IMR-90 (cell line): Measurements from ENCODE around the gene CLRN1. TPM values are rescaled to one million over a fixed set of nuclear protein-coding genes. Genes with fewer than 3 reads are reported as not detected.
A peak's percentile ranks its signal among the peaks of the same experiment; 100 is the strongest.

ENCODE experiments used
- ATAC-seq: fragments of 200-7000 bp; cut with Tn5 transposase; 2 replicates; pipeline ENCODE4 v1.9.1; 2020; ENCODE audit warnings: low read depth, mild to moderate bottlenecking, moderate library complexity
- BruUV-seq: library from RNA; stranded (reverse); fragments of 400-500 nt; replicated peaks from 2 replicates; lab custom pipeline; 2021; lab: Mats Ljungman, UMichigan
- CTCF ChIA-PET: fragments of 300-600 bp; formaldehyde crosslinking; extraction: SDS; loops from one replicate; lab custom pipeline; 2021; ENCODE audit warnings: antibody characterized with exemption; lab: Yijun Ruan, JAX
- POLR2A ChIA-PET: fragments of 300-600 bp; sonication (Branson Sonifier 250); formaldehyde crosslinking; loops from one replicate; lab custom pipeline; 2022; ENCODE audit warnings: antibody characterized with exemption; ENCODE audit not compliant: unreplicated experiment; lab: Charles Lee
- DNase-seq: peaks from one replicate; pipeline ENCODE4 v3.0.0; 2013
- H2AFZ ChIP-seq: replicated peaks from 2 replicates; pipeline ENCODE3; 2013; ENCODE audit warnings: low read length, mild to moderate bottlenecking; ENCODE audit not compliant: poor library complexity
- H2AK5ac ChIP-seq: 2 replicates; pipeline ENCODE4 v1.6.1; 2013; ENCODE audit warnings: low read depth, low read length, inconsistent platforms
- H2AK9ac ChIP-seq: replicated peaks from 2 replicates; pipeline ENCODE3; 2013; ENCODE audit warnings: mild to moderate bottlenecking, low read depth, low read length, moderate library complexity; ENCODE audit not compliant: poor library complexity
- H2BK120ac ChIP-seq: 2 replicates; pipeline ENCODE4 v1.6.1; 2013; ENCODE audit warnings: low read depth, low read length, inconsistent platforms
- H2BK15ac ChIP-seq: 3 replicates; pipeline ENCODE4 v1.6.1; 2013; ENCODE audit warnings: low read depth, low read length, inconsistent platforms
- H2BK20ac ChIP-seq: 2 replicates; pipeline ENCODE4 v1.6.1; 2013; ENCODE audit warnings: low read depth, mild to moderate bottlenecking, inconsistent platforms, low read length, moderate library complexity
- H2BK5ac ChIP-seq: 2 replicates; pipeline ENCODE4 v1.6.1; 2013; ENCODE audit warnings: mild to moderate bottlenecking, low read depth, low read length, inconsistent platforms; ENCODE audit not compliant: poor library complexity, severe bottlenecking
- H3K14ac ChIP-seq: replicated peaks from 2 replicates; pipeline ENCODE4 v1.6.1; 2013; ENCODE audit warnings: low read depth, low read length, inconsistent platforms
- H3K18ac ChIP-seq: 2 replicates; pipeline ENCODE4 v1.6.1; 2013; ENCODE audit warnings: low read depth, low read length, control low read depth
- H3K23ac ChIP-seq: 2 replicates; pipeline ENCODE4 v1.6.1; 2013; ENCODE audit warnings: low read depth, low read length, inconsistent platforms
- H3K27ac ChIP-seq: 2 replicates; pipeline ENCODE4 v1.5.1; 2013; ENCODE audit warnings: mild to moderate bottlenecking, control low read depth, low read length; ENCODE audit not compliant: insufficient read depth
- H3K27me3 ChIP-seq: 2 replicates; pipeline ENCODE4 v1.6.1; 2013; ENCODE audit warnings: low read length; ENCODE audit not compliant: control insufficient read depth, insufficient read depth
- H3K36me3 ChIP-seq: 2 replicates; pipeline ENCODE4 v1.6.1; 2013; ENCODE audit warnings: low read length, mixed read lengths; ENCODE audit not compliant: control insufficient read depth, insufficient read depth
- H3K4ac ChIP-seq: 2 replicates; pipeline ENCODE4 v1.6.1; 2013; ENCODE audit warnings: low read depth, low read length, inconsistent platforms
- H3K4me1 ChIP-seq: 2 replicates; pipeline ENCODE4 v1.6.1; 2013; ENCODE audit warnings: low read length, mixed read lengths; ENCODE audit not compliant: control insufficient read depth, insufficient read depth
- H3K4me2 ChIP-seq: 2 replicates; pipeline ENCODE4 v1.6.1; 2013; ENCODE audit warnings: low read depth, mild to moderate bottlenecking, control low read depth, low read length, moderate library complexity
- H3K4me3 ChIP-seq: 2 replicates; pipeline ENCODE4 v1.5.1; 2013; ENCODE audit warnings: low read depth, mild to moderate bottlenecking, control low read depth, low read length, moderate library complexity; ENCODE audit not compliant: insufficient read depth
- H3K56ac ChIP-seq: 2 replicates; pipeline ENCODE4 v1.6.1; 2013; ENCODE audit warnings: low read length, inconsistent platforms; ENCODE audit not compliant: insufficient read depth; ENCODE audit errors: extremely low read depth
- H3K79me1 ChIP-seq, 2 experiments: 2 replicates each; pipeline ENCODE4 v1.6.1; 2013; ENCODE audit warnings: low read length in 2 of 2, inconsistent platforms in 1 of 2, low read depth in 1 of 2
- H3K9ac ChIP-seq: 2 replicates; pipeline ENCODE4 v1.6.1; 2013; ENCODE audit warnings: low read depth, low read length, control low read depth
- H3K9me1 ChIP-seq: 2 replicates; pipeline ENCODE4 v1.6.1; 2013; ENCODE audit warnings: low read length, inconsistent platforms; ENCODE audit not compliant: insufficient read depth
- H3K9me3 ChIP-seq: 2 replicates; pipeline ENCODE4 v1.6.1; 2013; ENCODE audit warnings: low read length; ENCODE audit not compliant: control insufficient read depth, insufficient read depth
- H4K20me1 ChIP-seq: 2 replicates; pipeline ENCODE4 v1.6.1; 2013; ENCODE audit warnings: low read length, inconsistent platforms; ENCODE audit not compliant: insufficient read depth
- H4K5ac ChIP-seq: 2 replicates; pipeline ENCODE4 v1.6.1; 2013; ENCODE audit warnings: mild to moderate bottlenecking, low read depth, low read length, control low read depth
- H4K8ac ChIP-seq, 2 experiments: 2 replicates each; pipeline ENCODE4 v1.6.1; 2013; ENCODE audit warnings: low read depth in 2 of 2, low read length in 2 of 2, control low read depth in 1 of 2, inconsistent platforms in 1 of 2
- H4K91ac ChIP-seq: 2 replicates; pipeline ENCODE4 v1.6.1; 2013; ENCODE audit warnings: low read depth, low read length, inconsistent platforms; ENCODE audit not compliant: insufficient read depth
- BHLHE40 ChIP-seq: fragments of 150-350 bp; IDR thresholded peaks from 2 replicates; pipeline ENCODE4 v1.6.1; 2016; ENCODE audit warnings: mild to moderate bottlenecking, low read depth, low read length
- FOS ChIP-seq: fragments of 150-350 bp; IDR thresholded peaks from 2 replicates; pipeline ENCODE4 v1.6.1; 2016; ENCODE audit warnings: low read depth, low read length
- MXI1 ChIP-seq: IDR thresholded peaks from 2 replicates; pipeline ENCODE4 v1.6.1; 2012; ENCODE audit warnings: low read depth, mild to moderate bottlenecking, low read length, moderate library complexity, borderline replicate concordance
- POLR2A ChIP-seq: IDR thresholded peaks from 2 replicates; pipeline ENCODE4 v1.6.1; 2012; ENCODE audit warnings: mild to moderate bottlenecking, low read depth, low read length
- RCOR1 ChIP-seq: IDR thresholded peaks from 2 replicates; pipeline ENCODE4 v1.6.1; 2012; ENCODE audit warnings: mild to moderate bottlenecking, low read length, improper control_type of control experiment; ENCODE audit not compliant: insufficient replicate concordance
- SMC3 ChIP-seq: fragments of 150-350 bp; IDR thresholded peaks from 2 replicates; pipeline ENCODE4 v1.6.1; 2016; ENCODE audit warnings: low read depth, mild to moderate bottlenecking, antibody characterized with exemption, low read length, moderate library complexity
- WGBS, 2 experiments: methylation state at CpG; one replicate each; pipeline versions ENCODE4 v1.1.5 to v1.1.7; 2013; ENCODE audit warnings: missing lambda C conversion rate in 2 of 2; ENCODE audit not compliant: insufficient read length in 1 of 2; ENCODE audit errors: extremely low coverage in 2 of 2; 5-methylcytosine and 5-hydroxymethylcytosine counted together
- dilution Hi-C: fragments of 300-500 bp; cut with HindIII; formaldehyde crosslinking; loops from one replicate; pipeline ENCODE4 v1.14.3; 2018; ENCODE audit warnings: low sequenced_read_pairs; ENCODE audit not compliant: unreplicated experiment
- in situ Hi-C: fragments of 300-500 bp; cut with MboI; formaldehyde crosslinking; loops from 3 replicates; pipeline ENCODE4 v1.14.3; 2019; ENCODE audit warnings: low sequenced_read_pairs, inconsistent platforms, mixed read lengths
- intact Hi-C: fragments of 100-400 bp; cut with micrococcal nuclease; formaldehyde crosslinking; loops from 2 replicates; pipeline ENCODE4 v1.10.0; 2022
- polyA plus RNA-seq, 3 experiments: library from polyadenylated mRNA; depleted of rRNA; stranded (reverse); fragments of >200 nt; gene quantifications; 2 replicates each; pipeline ENCODE4 v1.2.3, GENCODE V29; 2012; ENCODE audit warnings: low replicate concordance in 1 of 3
- total RNA-seq: library from RNA; depleted of rRNA; stranded (reverse); fragments of >200 nt; gene quantifications from 2 replicates; pipeline ENCODE4 v1.2.3, GENCODE V29; 2012
- TF ChIP-seq, protein P1 (sequence below): fragments of 150-350 bp; IDR thresholded peaks from 2 replicates; pipeline ENCODE4 v1.6.1; 2017; ENCODE audit warnings: mild to moderate bottlenecking, antibody characterized with exemption, low read length, low read depth

The CLRN1 gene
- total and polyA plus RNA-seq, 2 of the 4 experiments (the other 2 are of a cell fraction), result not detected

DNA sequence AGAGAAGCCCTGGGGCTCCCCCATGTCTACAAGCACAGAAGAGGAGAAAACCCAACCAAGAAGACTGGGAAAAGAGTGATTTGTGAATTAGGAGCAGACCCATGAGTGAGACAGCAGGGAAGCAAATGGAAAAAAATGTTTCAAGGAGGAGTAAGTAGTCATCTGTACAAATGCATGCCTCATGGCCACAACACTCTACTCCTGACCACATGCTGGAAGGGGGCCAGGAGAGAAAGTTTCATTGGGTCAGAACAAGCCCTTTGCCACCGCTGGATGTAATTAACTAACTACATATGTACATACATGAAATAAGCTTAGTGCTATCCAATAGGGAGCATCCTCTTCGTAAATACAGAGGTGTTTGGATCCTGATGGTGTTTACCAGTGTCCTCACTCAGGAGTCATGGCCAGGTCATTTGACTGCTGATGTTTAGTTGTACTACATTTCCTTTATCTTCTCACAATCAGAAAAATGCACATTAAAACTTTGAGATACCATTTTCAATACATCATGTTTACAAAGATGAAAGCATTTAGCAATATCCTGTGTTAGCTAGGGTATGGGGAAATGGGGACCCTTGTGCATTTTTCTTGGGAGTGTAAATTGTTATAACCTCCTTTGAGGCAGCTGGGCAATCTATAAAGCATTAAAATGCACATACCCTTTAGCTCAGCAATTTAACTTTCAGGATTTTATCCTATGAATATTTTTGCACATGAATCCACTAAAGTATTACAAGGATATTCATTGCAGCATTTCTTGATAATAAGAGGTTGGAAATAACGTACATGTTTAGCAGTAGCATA lies 27.1 kb downstream of the CLRN1 start:
- in situ Hi-C loops, result no loop called here
- WGBS, 2 experiments, result no CpG with 5 or more reads among the region's 3 CpGs
- H3K79me1 ChIP-seq, result no peaks in the 10 kb centered on the region

More for the DNA sequence above, 27.1 kb downstream of the CLRN1 start:
- Histone ChIP-seq H3K4me3 (no peak overlapping the region), H2BK120ac (no peak overlapping the region), H4K5ac (no peak overlapping the region), H2AK9ac (no peak overlapping the region), H2BK20ac (no peak overlapping the region), H3K23ac (no peak overlapping the region), H3K9me3 (no peaks in the 10 kb centered on the region), H4K8ac (no peak overlapping the region), H3K36me3 (no peaks in the 10 kb centered on the region), H3K4me1 (no peaks in the 10 kb centered on the region), H3K9me1 (no peaks in the 10 kb centered on the region), H3K9ac (no peak overlapping the region), H2AFZ (no peak overlapping the region), H3K18ac (no peak overlapping the region), H2BK15ac (no peak overlapping the region), H3K4ac (no peak overlapping the region), H2AK5ac (no peak overlapping the region), H4K20me1 (no peaks in the 10 kb centered on the region), H4K91ac (no peak overlapping the region), H3K14ac (no peak overlapping the region), H3K27me3 (peaks cover 1% of the 10 kb centered on the region; the same call in 1 of the 2 replicates), H2BK5ac (no peak overlapping the region), H3K4me2 (no peak overlapping the region), H3K27ac (no peak overlapping the region), H3K56ac (no peak overlapping the region)
- ATAC-seq (no peak), DNase-seq (peak; percentile 25)
- CTCF ChIA-PET, result no interaction called here
- intact Hi-C loops, result no loop called here
- dilution Hi-C loops, result no loop called here
- BruUV-seq, result no TSS peak
- POLR2A ChIA-PET, result no interaction called here
- TF ChIP-seq FOS, result no peak
- TF ChIP-seq, protein P1, sequence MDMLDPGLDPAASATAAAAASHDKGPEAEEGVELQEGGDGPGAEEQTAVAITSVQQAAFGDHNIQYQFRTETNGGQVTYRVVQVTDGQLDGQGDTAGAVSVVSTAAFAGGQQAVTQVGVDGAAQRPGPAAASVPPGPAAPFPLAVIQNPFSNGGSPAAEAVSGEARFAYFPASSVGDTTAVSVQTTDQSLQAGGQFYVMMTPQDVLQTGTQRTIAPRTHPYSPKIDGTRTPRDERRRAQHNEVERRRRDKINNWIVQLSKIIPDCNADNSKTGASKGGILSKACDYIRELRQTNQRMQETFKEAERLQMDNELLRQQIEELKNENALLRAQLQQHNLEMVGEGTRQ, result no peak
- TF ChIP-seq BHLHE40, result no peak
- TF ChIP-seq RCOR1, result no peak
- TF ChIP-seq SMC3, result no peak
- no peak for TF ChIP-seq MXI1
- no peak for TF ChIP-seq POLR2A
